Cardiac fibroblast (primary cell): ENCODE data around the gene PCNX2.

Experiments used
- DNase-seq, 2 donors: peaks; one replicate each; pipeline versions ENCODE4 v3.0.0 to v3.0.0-alpha.2; 2010; ENCODE audit warnings: low read depth in 2 of 2
- H3K4me3 ChIP-seq, 2 donors: replicated peaks in 1 of 2; 1 replicate in 1 of 2; 2 replicates in 1 of 2; pipeline ENCODE4 v1.5.1; 2011; ENCODE audit warnings: low read depth in 2 of 2, low read length in 2 of 2, mild to moderate bottlenecking in 2 of 2, moderate library complexity in 1 of 2
- TF ChIP-seq, protein P1 (sequence below): IDR thresholded peaks from one replicate; pipeline ENCODE4 v1.5.1; 2011; ENCODE audit warnings: low read depth, mild to moderate bottlenecking, low read length, inconsistent platforms

The PCNX2 gene

DNA sequence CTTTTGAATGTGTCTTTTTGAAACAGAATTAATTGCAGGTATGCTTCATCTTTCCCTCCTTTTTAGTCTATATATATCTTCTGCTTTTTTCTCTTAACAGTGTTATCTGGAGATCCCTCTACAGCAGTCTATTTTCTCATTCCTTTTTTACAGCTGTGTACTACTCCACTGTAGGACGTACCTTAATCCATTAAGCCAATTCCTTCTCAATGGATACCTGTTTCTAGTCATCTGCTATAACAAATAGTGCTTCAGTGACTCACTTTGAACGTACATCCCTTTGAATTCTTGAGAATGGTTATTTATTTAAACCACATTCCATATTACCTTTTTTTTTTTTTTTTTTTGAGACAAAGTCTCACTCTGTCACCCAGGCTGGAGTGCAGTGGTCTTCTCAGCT, 15.6 kb downstream of the PCNX2 start:
- no peak overlapping the region for H3K4me3 ChIP-seq
- DNase-seq: no peak
- TF ChIP-seq, protein P1, sequence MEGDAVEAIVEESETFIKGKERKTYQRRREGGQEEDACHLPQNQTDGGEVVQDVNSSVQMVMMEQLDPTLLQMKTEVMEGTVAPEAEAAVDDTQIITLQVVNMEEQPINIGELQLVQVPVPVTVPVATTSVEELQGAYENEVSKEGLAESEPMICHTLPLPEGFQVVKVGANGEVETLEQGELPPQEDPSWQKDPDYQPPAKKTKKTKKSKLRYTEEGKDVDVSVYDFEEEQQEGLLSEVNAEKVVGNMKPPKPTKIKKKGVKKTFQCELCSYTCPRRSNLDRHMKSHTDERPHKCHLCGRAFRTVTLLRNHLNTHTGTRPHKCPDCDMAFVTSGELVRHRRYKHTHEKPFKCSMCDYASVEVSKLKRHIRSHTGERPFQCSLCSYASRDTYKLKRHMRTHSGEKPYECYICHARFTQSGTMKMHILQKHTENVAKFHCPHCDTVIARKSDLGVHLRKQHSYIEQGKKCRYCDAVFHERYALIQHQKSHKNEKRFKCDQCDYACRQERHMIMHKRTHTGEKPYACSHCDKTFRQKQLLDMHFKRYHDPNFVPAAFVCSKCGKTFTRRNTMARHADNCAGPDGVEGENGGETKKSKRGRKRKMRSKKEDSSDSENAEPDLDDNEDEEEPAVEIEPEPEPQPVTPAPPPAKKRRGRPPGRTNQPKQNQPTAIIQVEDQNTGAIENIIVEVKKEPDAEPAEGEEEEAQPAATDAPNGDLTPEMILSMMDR: no peak

- no peak for DNase-seq
- no peak overlapping the region for H3K4me3 ChIP-seq
- TF ChIP-seq, protein P1: no peak
These were observed 16.9 kb downstream of the PCNX2 start for GRCh38 chr1:233278631-233279030.

- TF ChIP-seq, protein P1: no peak
- no peak overlapping the region for H3K4me3 ChIP-seq
- no peak for DNase-seq
These were observed 17.6 kb downstream of the PCNX2 start for GRCh38 chr1:233277637-233278606.

- TF ChIP-seq, protein P1: no peak
- no peak overlapping the region for H3K4me3 ChIP-seq
- DNase-seq: peak; percentile 19 to 26
These were observed 25.9 kb downstream of the PCNX2 start for GRCh38 chr1:233269656-233270055.

DNA sequence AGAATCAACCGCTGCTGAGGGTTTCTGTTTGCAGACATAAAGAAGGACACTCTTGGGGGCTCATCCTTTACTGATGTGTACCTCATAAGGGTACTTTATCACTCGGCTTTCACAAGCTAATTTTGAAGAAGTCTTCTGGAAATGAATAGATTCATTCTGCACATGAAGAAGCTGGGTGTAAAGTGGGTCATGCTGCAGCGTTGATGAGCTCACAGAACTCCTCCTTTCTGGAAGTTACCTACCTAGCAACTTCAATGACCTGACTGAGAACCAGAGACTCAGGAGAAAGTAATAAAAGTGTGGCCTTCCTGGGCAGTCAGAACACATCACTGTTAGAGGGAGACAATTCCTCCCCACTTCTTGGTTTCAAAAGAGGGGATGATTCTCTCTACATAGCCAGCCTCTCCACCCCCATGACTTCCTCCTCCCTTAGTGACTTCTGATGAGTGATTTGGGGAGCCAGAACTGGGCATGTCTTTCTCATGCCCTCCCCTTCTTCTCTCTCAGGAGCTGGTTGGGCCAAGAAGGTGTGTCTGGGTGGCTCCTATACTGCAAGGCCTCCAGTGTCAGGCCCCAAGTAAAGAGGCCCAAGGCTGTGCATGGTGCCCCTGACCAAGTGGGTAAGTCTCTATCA, 27.0 kb downstream of the PCNX2 start:
- TF ChIP-seq, protein P1: no peak

GRCh38 chr1:233261695-233262094, 33.8 kb downstream of the PCNX2 start:
- no peak overlapping the region for H3K4me3 ChIP-seq
- TF ChIP-seq, protein P1: no peak
- DNase-seq: no peak

More for the DNA sequence above, 27.0 kb downstream of the PCNX2 start:
- DNase-seq: no peak
- H3K4me3 ChIP-seq: no peak overlapping the region
